NCI-H524 treated with DMSO at 0.1 percent for 48 hours (cell line): ENCODE results near the gene SF3A1.

ENCODE experiments used
- DNase-seq: peaks from one replicate; lab custom pipeline; 2025; lab: John Stamatoyannopoulos, UW

The SF3A1 gene

GRCh38 chr22:30288419-30289140 is 68.1 kb downstream of the SF3A1 start:
- DNase-seq, result no peak

GRCh38 chr22:30287648-30288418 is 68.9 kb downstream of the SF3A1 start:
- DNase-seq, result peak; percentile 8

- DNase-seq, result no peak
Measured at GRCh38 chr22:30286813-30287647, 69.7 kb downstream of the SF3A1 start.

- DNase-seq, result no peak
Measured at GRCh38 chr22:30286331-30286730, 70.4 kb downstream of the SF3A1 start.

- no peak for DNase-seq
Measured at GRCh38 chr22:30285846-30286200, 70.9 kb downstream of the SF3A1 start.

- DNase-seq, result no peak
Measured at GRCh38 chr22:30285176-30285845, 71.4 kb downstream of the SF3A1 start.

GRCh38 chr22:30284666-30285065 is 72.0 kb downstream of the SF3A1 start:
- DNase-seq, result no peak

- DNase-seq, result no peak
Measured at GRCh38 chr22:30284172-30284571, 72.5 kb downstream of the SF3A1 start.

- no peak for DNase-seq
Measured at GRCh38 chr22:30283342-30283741, 73.4 kb downstream of the SF3A1 start.

GRCh38 chr22:30282616-30283046 is 74.1 kb downstream of the SF3A1 start:
- no peak for DNase-seq
